K562 (cell line): ENCODE data around the gene SLC22A3. TPM values are rescaled to one million over a fixed set of nuclear protein-coding genes. Genes with fewer than 3 reads are reported as not detected.

ENCODE experiments used
- BRD9 ChIP-seq: fragments of 450-650 bp; IDR thresholded peaks from 2 replicates; pipeline ENCODE4 v1.6.1; 2018; ENCODE audit warnings: low read depth; ENCODE audit not compliant: partially characterized antibody
- SMARCA4 ChIP-seq: fragments of 450-650 bp; IDR thresholded peaks from 2 replicates; pipeline ENCODE4 v1.6.1; 2016
- ZFX ChIP-seq: sonication (generic); formaldehyde crosslinking; IDR thresholded peaks from 2 replicates; pipeline ENCODE4 v1.8.0; 2022; ENCODE audit warnings: mild to moderate bottlenecking, missing genetic modification reagents, moderate library complexity
- polyA plus RNA-seq, 8 experiments: library from polyadenylated mRNA; depleted of rRNA in 4 of 8; stranded (reverse) in 5 of 8; unstranded in 3 of 8; fragments of >200 nt; fragmentation: Nextera tagmentation in 2 of 8; fragmentation: Illumina TruSeq in 1 of 8; extraction: Ambion mirVana in 2 of 8; extraction: Trizol in 1 of 8; gene quantifications; 2 replicates each; pipeline versions ENCODE4 v1.2.1 to v1.2.3, GENCODE V29; 2011 to 2014; ENCODE audit warnings: inconsistent platforms in 1 of 8, missing spikeins in 1 of 8
- total RNA-seq, 7 experiments: library from RNA; depleted of rRNA in 6 of 7; stranded (reverse); fragments of >200 nt in 6 of 7; fragmentation: Illumina TruSeq in 2 of 7; extraction: Trizol in 2 of 7; gene quantifications; 2 replicates each; pipeline versions ENCODE4 v1.2.1 to v1.2.3, GENCODE V29; 2011 to 2021; ENCODE audit warnings: low replicate concordance in 1 of 7

Gene SLC22A3
- total and polyA plus RNA-seq, 9 of the 15 experiments (the other 6 are each of a cell fraction or from before 2014, with no cell fraction given): not detected

DNA sequence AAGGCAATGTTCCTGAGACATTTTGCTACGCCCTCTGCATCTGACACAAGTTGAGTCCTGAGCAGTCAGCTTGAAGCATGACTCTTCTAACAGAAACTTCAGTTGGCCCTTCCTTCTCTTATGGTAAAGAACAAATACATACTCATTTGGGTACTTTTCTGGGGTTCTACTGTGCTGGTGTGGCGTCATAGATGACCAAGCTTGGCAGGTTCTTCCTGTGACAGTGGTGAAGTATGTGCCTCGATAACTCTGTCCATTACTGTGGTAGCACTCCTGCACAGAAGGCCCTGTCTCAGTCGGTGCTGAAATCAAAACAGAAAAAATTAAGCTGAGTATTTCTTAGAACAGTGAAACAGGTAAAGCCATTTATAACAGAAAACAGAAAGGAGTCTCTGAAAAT is 152.5 kb downstream of the SLC22A3 start (continued):
- TF ChIP-seq BRD9 (no peak), SMARCA4 (no peak), ZFX (CRISPR knock-in tag) (no peak)
- TF ChIP-seq, all 486 proteins: peak for 0

Other genes with a start within 250 kb of the SLC22A3 start
- gene SLC22A1, start 226.6 kb upstream of the SLC22A3 start, total RNA-seq (2014; rRNA removed): 0.37 TPM in 1 of 2 replicates, not detected in the other
- gene SLC22A1, start 226.6 kb upstream of the SLC22A3 start, total RNA-seq (2014; rRNA removed; fragmentation: Illumina TruSeq; extraction: Trizol): 0.18 and 0.19 TPM in 2 replicates
- 0.33 and 0.45 TPM in 2 replicates for gene SLC22A1, start 226.6 kb upstream of the SLC22A3 start, total RNA-seq (2015; rRNA removed; fragmentation: Illumina TruSeq; extraction: Trizol)
- 0.54 and 0.60 TPM in 2 replicates for gene SLC22A1, start 226.6 kb upstream of the SLC22A3 start, total RNA-seq (2021)
- gene SLC22A1, start 226.6 kb upstream of the SLC22A3 start, polyA plus RNA-seq (2011; rRNA removed): 0.08 and 0.26 TPM in 2 replicates
- gene SLC22A1, start 226.6 kb upstream of the SLC22A3 start, polyA plus RNA-seq (2014; fragmentation: Illumina TruSeq; extraction: Trizol): 0.12 TPM in 1 of 2 replicates, not detected in the other
- gene SLC22A1, start 226.6 kb upstream of the SLC22A3 start, polyA plus RNA-seq (2014; fragmentation: Nextera tagmentation; extraction: Ambion mirVana): under 1 TPM in 1 of 2 experiments, not detected in 1; 0.11 TPM
- gene SLC22A1, start 226.6 kb upstream of the SLC22A3 start, polyA plus RNA-seq (2014; rRNA removed): 0.24 TPM in 1 of 2 replicates, not detected in the other
- not detected in 2 replicates for gene SLC22A2, start 89.6 kb upstream of the SLC22A3 start, total RNA-seq (2014; rRNA removed)
- gene SLC22A2, start 89.6 kb upstream of the SLC22A3 start, total RNA-seq (2014; rRNA removed; fragmentation: Illumina TruSeq; extraction: Trizol): not detected in 2 replicates
- gene SLC22A2, start 89.6 kb upstream of the SLC22A3 start, total RNA-seq (2015; rRNA removed; fragmentation: Illumina TruSeq; extraction: Trizol): not detected in 2 replicates
- gene SLC22A2, start 89.6 kb upstream of the SLC22A3 start, total RNA-seq (2021): not detected in 2 replicates
- gene SLC22A2, start 89.6 kb upstream of the SLC22A3 start, polyA plus RNA-seq (2011; rRNA removed): not detected in 2 replicates
- gene SLC22A2, start 89.6 kb upstream of the SLC22A3 start, polyA plus RNA-seq (2014; fragmentation: Illumina TruSeq; extraction: Trizol): not detected in 2 replicates
- not detected for gene SLC22A2, start 89.6 kb upstream of the SLC22A3 start, polyA plus RNA-seq (2014; fragmentation: Nextera tagmentation; extraction: Ambion mirVana)
- gene SLC22A2, start 89.6 kb upstream of the SLC22A3 start, polyA plus RNA-seq (2014; rRNA removed): not detected in 2 replicates